Keratinocyte (primary cell): ENCODE measurements around the gene MAGEA4. TPM values are rescaled to one million over a fixed set of nuclear protein-coding genes. Genes with fewer than 3 reads are reported as not detected.
A peak's percentile ranks its signal among the peaks of the same experiment; 100 is the strongest.

Source experiments
- DNase-seq: peaks from one replicate; pipeline ENCODE4 v3.0.0-alpha.2; 2011; ENCODE audit warnings: low read depth, missing footprints, low spot score
- FAIRE-seq: peaks from 2 replicates; lab custom pipeline; 2011; peaks lifted over from hg19 to GRCh38; lab: Jason Lieb, UNC
- H2AFZ ChIP-seq: 2 replicates; pipeline ENCODE4 v1.6.0; 2012; ENCODE audit warnings: low read length, control low read depth, inconsistent platforms; ENCODE audit not compliant: control insufficient read depth
- H3K27ac ChIP-seq: 2 replicates; pipeline ENCODE4 v1.5.1; 2011; ENCODE audit warnings: low read length; ENCODE audit not compliant: control insufficient read depth, insufficient read depth
- H3K27me3 ChIP-seq: 3 replicates; pipeline ENCODE4 v1.6.0; 2011; ENCODE audit warnings: low read length; ENCODE audit not compliant: control insufficient read depth, insufficient read depth; ENCODE audit errors: extremely low read depth
- H3K36me3 ChIP-seq, 2 experiments: 2 replicates in 1 of 2; 3 replicates in 1 of 2; pipeline ENCODE4 v1.5.1; 2011; ENCODE audit warnings: low read length in 2 of 2, mild to moderate bottlenecking in 1 of 2; ENCODE audit not compliant: control insufficient read depth in 2 of 2, insufficient read depth in 2 of 2; ENCODE audit errors: extremely low read depth in 1 of 2
- H3K4me1 ChIP-seq: 3 replicates; pipeline ENCODE4 v1.5.1; 2011; ENCODE audit warnings: low read length; ENCODE audit not compliant: control insufficient read depth, insufficient read depth; ENCODE audit errors: extremely low read depth
- H3K4me2 ChIP-seq: 3 replicates; pipeline ENCODE4 v1.6.0; 2011; ENCODE audit warnings: low read depth, low read length; ENCODE audit not compliant: control insufficient read depth, insufficient read depth; ENCODE audit errors: extremely low read depth
- H3K4me3 ChIP-seq, 3 experiments: fragments of 200-600 bp in 1 of 3; sonication (generic) in 1 of 3; 2 replicates in 2 of 3; 3 replicates in 1 of 3; pipeline ENCODE4 v1.5.1; 2011 to 2016; ENCODE audit warnings: low read length in 3 of 3, mild to moderate bottlenecking in 3 of 3, control low read depth in 2 of 3, inconsistent platforms in 1 of 3, low read depth in 1 of 3, mixed read lengths in 1 of 3, mixed run types in 1 of 3, moderate library complexity in 1 of 3; ENCODE audit not compliant: control insufficient read depth in 2 of 3, insufficient read depth in 2 of 3; ENCODE audit errors: extremely low read depth in 1 of 3
- H3K79me2 ChIP-seq: 2 replicates; pipeline ENCODE4 v1.6.0; 2012; ENCODE audit warnings: low read length; ENCODE audit not compliant: control insufficient read depth, insufficient read depth
- H3K9ac ChIP-seq: 3 replicates; pipeline ENCODE4 v1.6.0; 2011; ENCODE audit warnings: low read length; ENCODE audit not compliant: control insufficient read depth, insufficient read depth; ENCODE audit errors: extremely low read depth
- H3K9me1 ChIP-seq: 3 replicates; pipeline ENCODE4 v1.6.0; 2011; ENCODE audit warnings: low read length; ENCODE audit not compliant: control insufficient read depth, insufficient read depth; ENCODE audit errors: extremely low read depth
- H3K9me3 ChIP-seq: 2 replicates; pipeline ENCODE4 v1.5.1; 2012; ENCODE audit warnings: low read depth, low read length; ENCODE audit not compliant: control insufficient read depth
- H4K20me1 ChIP-seq: 3 replicates; pipeline ENCODE4 v1.6.0; 2011; ENCODE audit warnings: low read length; ENCODE audit not compliant: control insufficient read depth, insufficient read depth; ENCODE audit errors: extremely low read depth
- EZH2 ChIP-seq: IDR thresholded peaks from one replicate; pipeline ENCODE4 v1.6.1; 2012; ENCODE audit warnings: inconsistent platforms, mild to moderate bottlenecking, low read length, moderate library complexity
- dilution Hi-C: fragments of 300-500 bp; cut with MboI; formaldehyde crosslinking; loops from one replicate; pipeline ENCODE4 v1.7.0; 2020; ENCODE audit warnings: low sequenced_read_pairs; ENCODE audit not compliant: extremely low pct_ligation_motif_present
- polyA plus RNA-seq, 5 experiments: library from polyadenylated mRNA; depleted of rRNA in 3 of 5; stranded (reverse) in 3 of 5; stranded (forward) in 1 of 5; unstranded in 1 of 5; fragments of >200 nt; gene quantifications; 1 replicate in 1 of 5; 2 replicates in 3 of 5; 3 replicates in 1 of 5; pipeline versions ENCODE4 v1.2.1 to v1.2.3, GENCODE V29; 2011 to 2012; ENCODE audit warnings: missing spikeins in 2 of 5, low read depth in 1 of 5, low replicate concordance in 1 of 5
- TF ChIP-seq, protein P1 (sequence below), 3 experiments: IDR thresholded peaks in 1 of 3; conservative IDR thresholded peaks in 1 of 3; optimal IDR thresholded peaks in 1 of 3; 2 replicates in 2 of 3; 3 replicates in 1 of 3; pipeline versions ENCODE3 to v1.5.1; 2011; ENCODE audit warnings: low read length in 3 of 3, mild to moderate bottlenecking in 3 of 3, moderate library complexity in 2 of 3, control low read depth in 1 of 3, inconsistent platforms in 1 of 3; ENCODE audit not compliant: insufficient read depth in 2 of 3; ENCODE audit errors: extremely low read depth in 1 of 3

Gene MAGEA4
- polyA plus RNA-seq, 1 donor (not counting 4 experiments of a cell fraction or from before 2014, with no cell fraction given), result not detected

DNA sequence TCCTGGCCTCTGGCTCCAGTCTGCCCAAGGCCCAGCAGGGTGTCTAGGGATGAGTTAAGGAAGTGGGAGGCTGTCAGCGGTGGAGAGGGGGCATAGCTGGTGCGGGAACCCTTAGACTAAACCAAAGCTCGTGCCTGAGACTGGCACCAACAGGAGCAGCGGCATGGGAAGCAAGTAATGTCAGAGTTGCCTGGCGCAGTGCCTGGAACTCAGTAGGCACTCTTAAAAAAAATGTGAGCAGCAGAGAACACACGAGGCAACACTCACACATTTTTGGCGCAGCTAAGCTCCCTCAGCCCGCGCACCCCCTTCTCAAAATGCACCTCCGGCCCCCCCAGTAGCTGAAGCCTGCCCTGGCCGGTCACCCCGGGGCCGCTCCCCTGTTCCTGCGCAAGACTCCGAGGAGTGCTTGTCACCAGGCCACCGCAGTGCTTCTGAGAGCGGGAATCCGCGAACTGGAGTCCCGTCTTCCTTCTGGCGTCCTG, 61.2 kb downstream of the MAGEA4 start:
- Histone ChIP-seq H3K4me2 (peak overlapping the region; percentile 80), H3K27me3 (no peaks in the 10 kb centered on the region), H2AFZ (no peak overlapping the region), H3K36me3 (peaks cover 0 to 4% of the 10 kb centered on the region in 2 experiments), H3K9me3 (no peaks in the 10 kb centered on the region), H3K4me1 (peaks cover 26% of the 10 kb centered on the region), H3K9me1 (no peaks in the 10 kb centered on the region), H3K79me2 (peaks cover 16% of the 10 kb centered on the region), H4K20me1 (no peaks in the 10 kb centered on the region), H3K9ac (peak overlapping the region; percentile 73), H3K4me3 (peak overlapping the region; percentile 51 to 76 (median 64)), H3K27ac (peak overlapping the region; percentile 60)
- dilution Hi-C loops, result no loop called here
- TF ChIP-seq, protein P1, sequence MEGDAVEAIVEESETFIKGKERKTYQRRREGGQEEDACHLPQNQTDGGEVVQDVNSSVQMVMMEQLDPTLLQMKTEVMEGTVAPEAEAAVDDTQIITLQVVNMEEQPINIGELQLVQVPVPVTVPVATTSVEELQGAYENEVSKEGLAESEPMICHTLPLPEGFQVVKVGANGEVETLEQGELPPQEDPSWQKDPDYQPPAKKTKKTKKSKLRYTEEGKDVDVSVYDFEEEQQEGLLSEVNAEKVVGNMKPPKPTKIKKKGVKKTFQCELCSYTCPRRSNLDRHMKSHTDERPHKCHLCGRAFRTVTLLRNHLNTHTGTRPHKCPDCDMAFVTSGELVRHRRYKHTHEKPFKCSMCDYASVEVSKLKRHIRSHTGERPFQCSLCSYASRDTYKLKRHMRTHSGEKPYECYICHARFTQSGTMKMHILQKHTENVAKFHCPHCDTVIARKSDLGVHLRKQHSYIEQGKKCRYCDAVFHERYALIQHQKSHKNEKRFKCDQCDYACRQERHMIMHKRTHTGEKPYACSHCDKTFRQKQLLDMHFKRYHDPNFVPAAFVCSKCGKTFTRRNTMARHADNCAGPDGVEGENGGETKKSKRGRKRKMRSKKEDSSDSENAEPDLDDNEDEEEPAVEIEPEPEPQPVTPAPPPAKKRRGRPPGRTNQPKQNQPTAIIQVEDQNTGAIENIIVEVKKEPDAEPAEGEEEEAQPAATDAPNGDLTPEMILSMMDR (optimal IDR thresholded peaks at IDR 0.05 in 1 of 3, IDR thresholded peaks at IDR 0.05 in 1 of 3, conservative IDR thresholded peaks at IDR 0.05 in 1 of 3; ENCODE audit: extremely low read depth in 1 of 3, insufficient read depth in 2 of 3, low read length in 3 of 3), result no peak
- no peak for TF ChIP-seq EZH2
- FAIRE-seq (no peak), DNase-seq (no peak)

Other genes starting within 250 kb of the MAGEA4 start
- not detected in 3 replicates for gene PRRG3, start 217.4 kb upstream of the MAGEA4 start, polyA plus RNA-seq
- not detected in 3 replicates for gene FATE1, start 196.9 kb upstream of the MAGEA4 start, polyA plus RNA-seq
- not detected in 3 replicates for gene CNGA2, start 178.1 kb upstream of the MAGEA4 start, polyA plus RNA-seq
- gene GABRE, start 61.8 kb downstream of the MAGEA4 start, polyA plus RNA-seq, result 14.6 to 47.9 TPM (median 34.1 TPM) in 3 replicates
- not detected in 3 replicates for gene MAGEA10, start 225.7 kb downstream of the MAGEA4 start, polyA plus RNA-seq